ENCODE measurements around the gene CER1.

CER1 gene

GRCh38 chr9:14710804-14711203, 11.7 kb downstream of the CER1 start:
- Histone ChIP-seq H3K9me3 (ENCODE audit: insufficient read depth, low read length) (peaks cover 18% of the 10 kb centered on the region), H3K9ac (ENCODE audit: low read length) (no peak overlapping the region), H3K79me2 (ENCODE audit: low read length) (no peaks in the 10 kb centered on the region), H3K4me1 (ENCODE audit: low read length) (peaks cover 18% of the 10 kb centered on the region), H3K4me2 (ENCODE audit: low read length) (no peak overlapping the region), H2AFZ (ENCODE audit: low read depth, low read length) (no peak overlapping the region), H3K36me3 (replicated peaks; ENCODE audit: low read depth, low read length) (peaks cover 13% of the 10 kb centered on the region), H4K20me1 (ENCODE audit: insufficient read depth, low read length) (no peaks in the 10 kb centered on the region), H3K27me3 (ENCODE audit: low read depth, low read length) (peaks cover 26% of the 10 kb centered on the region; the same call in 1 of the 2 replicates), H3K4me3 (ENCODE audit: low read length) (no peak overlapping the region), H3K27ac (ENCODE audit: low read length) (no peak overlapping the region)
- TF ChIP-seq EZH2phosphoT487 (IDR thresholded peaks at IDR 0.05; ENCODE audit: low read depth): no peak
- TF ChIP-seq, protein P1, sequence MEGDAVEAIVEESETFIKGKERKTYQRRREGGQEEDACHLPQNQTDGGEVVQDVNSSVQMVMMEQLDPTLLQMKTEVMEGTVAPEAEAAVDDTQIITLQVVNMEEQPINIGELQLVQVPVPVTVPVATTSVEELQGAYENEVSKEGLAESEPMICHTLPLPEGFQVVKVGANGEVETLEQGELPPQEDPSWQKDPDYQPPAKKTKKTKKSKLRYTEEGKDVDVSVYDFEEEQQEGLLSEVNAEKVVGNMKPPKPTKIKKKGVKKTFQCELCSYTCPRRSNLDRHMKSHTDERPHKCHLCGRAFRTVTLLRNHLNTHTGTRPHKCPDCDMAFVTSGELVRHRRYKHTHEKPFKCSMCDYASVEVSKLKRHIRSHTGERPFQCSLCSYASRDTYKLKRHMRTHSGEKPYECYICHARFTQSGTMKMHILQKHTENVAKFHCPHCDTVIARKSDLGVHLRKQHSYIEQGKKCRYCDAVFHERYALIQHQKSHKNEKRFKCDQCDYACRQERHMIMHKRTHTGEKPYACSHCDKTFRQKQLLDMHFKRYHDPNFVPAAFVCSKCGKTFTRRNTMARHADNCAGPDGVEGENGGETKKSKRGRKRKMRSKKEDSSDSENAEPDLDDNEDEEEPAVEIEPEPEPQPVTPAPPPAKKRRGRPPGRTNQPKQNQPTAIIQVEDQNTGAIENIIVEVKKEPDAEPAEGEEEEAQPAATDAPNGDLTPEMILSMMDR (IDR thresholded peaks at IDR 0.05; ENCODE audit: low read depth, low read length): no peak

GRCh38 chr9:14706530-14707140, 15.9 kb downstream of the CER1 start:
- Histone ChIP-seq H3K4me1 (ENCODE audit: low read length) (peaks cover 18% of the 10 kb centered on the region), H3K36me3 (replicated peaks; ENCODE audit: low read depth, low read length) (peaks cover 30% of the 10 kb centered on the region), H2AFZ (ENCODE audit: low read depth, low read length) (no peak overlapping the region), H3K27me3 (ENCODE audit: low read depth, low read length) (peaks cover 31% of the 10 kb centered on the region), H3K9ac (ENCODE audit: low read length) (no peak overlapping the region), H3K4me3 (ENCODE audit: low read length) (peak overlapping the region; percentile 1; the same call in 1 of the 2 replicates), H3K79me2 (ENCODE audit: low read length) (no peaks in the 10 kb centered on the region), H4K20me1 (ENCODE audit: insufficient read depth, low read length) (no peaks in the 10 kb centered on the region), H3K9me3 (ENCODE audit: insufficient read depth, low read length) (peaks cover 38% of the 10 kb centered on the region), H3K4me2 (ENCODE audit: low read length) (peak overlapping the region; percentile 25; the same call in 1 of the 2 replicates), H3K27ac (ENCODE audit: low read length) (no peak overlapping the region)
- TF ChIP-seq, protein P1 (IDR thresholded peaks at IDR 0.05; ENCODE audit: low read depth, low read length): no peak
- TF ChIP-seq EZH2phosphoT487 (IDR thresholded peaks at IDR 0.05; ENCODE audit: low read depth): peak; percentile 62; the same call in 1 of the 2 replicates

DNA sequence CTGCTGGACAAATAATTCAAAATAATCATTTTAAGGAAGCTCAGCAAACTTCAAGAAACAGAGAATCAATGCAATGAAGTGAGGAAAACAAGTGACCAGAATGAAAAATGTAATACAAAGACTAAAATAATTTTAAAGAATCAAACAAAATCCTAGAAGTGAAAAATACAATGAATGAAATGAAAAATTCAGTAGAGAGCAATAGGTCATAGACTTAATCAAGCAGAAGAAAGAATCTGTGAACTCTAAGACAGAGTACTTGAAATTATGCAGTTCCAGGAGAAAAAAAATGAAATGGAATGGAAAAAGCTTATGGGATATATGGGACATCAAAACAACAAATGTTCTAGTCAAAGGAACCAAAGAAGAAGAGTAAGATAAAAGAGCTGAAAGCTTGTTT, 17.5 kb downstream of the CER1 start:
- Histone ChIP-seq H3K9me3 (ENCODE audit: insufficient read depth, low read length) (peaks cover 38% of the 10 kb centered on the region), H3K4me1 (ENCODE audit: low read length) (peaks cover 12% of the 10 kb centered on the region), H3K4me2 (ENCODE audit: low read length) (no peak overlapping the region), H2AFZ (ENCODE audit: low read depth, low read length) (no peak overlapping the region), H4K20me1 (ENCODE audit: insufficient read depth, low read length) (no peaks in the 10 kb centered on the region), H3K4me3 (ENCODE audit: low read length) (no peak overlapping the region), H3K27me3 (ENCODE audit: low read depth, low read length) (peaks cover 41% of the 10 kb centered on the region), H3K27ac (ENCODE audit: low read length) (no peak overlapping the region), H3K36me3 (replicated peaks; ENCODE audit: low read depth, low read length) (peaks cover 30% of the 10 kb centered on the region), H3K9ac (ENCODE audit: low read length) (no peak overlapping the region), H3K79me2 (ENCODE audit: low read length) (no peaks in the 10 kb centered on the region)
- TF ChIP-seq, protein P1 (IDR thresholded peaks at IDR 0.05; ENCODE audit: low read depth, low read length): no peak
- TF ChIP-seq EZH2phosphoT487 (IDR thresholded peaks at IDR 0.05; ENCODE audit: low read depth): no peak

GRCh38 chr9:14704281-14704680, 18.3 kb downstream of the CER1 start:
- Histone ChIP-seq H3K9me3 (ENCODE audit: insufficient read depth, low read length) (peaks cover 34% of the 10 kb centered on the region), H3K4me2 (ENCODE audit: low read length) (no peak overlapping the region), H3K36me3 (replicated peaks; ENCODE audit: low read depth, low read length) (peaks cover 30% of the 10 kb centered on the region), H3K4me1 (ENCODE audit: low read length) (peaks cover 12% of the 10 kb centered on the region), H4K20me1 (ENCODE audit: insufficient read depth, low read length) (no peaks in the 10 kb centered on the region), H2AFZ (ENCODE audit: low read depth, low read length) (no peak overlapping the region), H3K27ac (ENCODE audit: low read length) (no peak overlapping the region), H3K4me3 (ENCODE audit: low read length) (no peak overlapping the region), H3K27me3 (ENCODE audit: low read depth, low read length) (peaks cover 40% of the 10 kb centered on the region), H3K79me2 (ENCODE audit: low read length) (no peaks in the 10 kb centered on the region), H3K9ac (ENCODE audit: low read length) (no peak overlapping the region)
- TF ChIP-seq, protein P1 (IDR thresholded peaks at IDR 0.05; ENCODE audit: low read depth, low read length): no peak
- TF ChIP-seq EZH2phosphoT487 (IDR thresholded peaks at IDR 0.05; ENCODE audit: low read depth): no peak

All from OCI-LY3 (cell line).